ENCODE measurements around the gene CYTH3. TPM values are rescaled to one million over a fixed set of nuclear protein-coding genes. Genes with fewer than 3 reads are reported as not detected.

CYTH3 gene
- polyA plus RNA-seq, 2 of the 4 experiments (the other 2 are of a cell fraction) = 18.6 to 24.2 TPM

GRCh38 chr7:6166443-6166891, 106.0 kb downstream of the CYTH3 start:
- ATAC-seq = no peak
- no peak overlapping the region for H3K4me3 ChIP-seq
- no peaks in the 10 kb centered on the region for H3K4me1 ChIP-seq
- ChIA-PET CTCF (interaction anchor here (0.6 to 3.6 kb wide), 3 partner anchors 13 to 157 kb away, joined by 3 to 22 read pairs (median 3); no protein-coding TSS in a partner anchor), POLR2A (interaction anchor here (0.6 kb wide), 1 partner anchor 37 kb away, joined by 4 read pairs; no protein-coding TSS in a partner anchor)
- 91% methylated on average over 13 of the region's 13 CpGs for whole genome bisulfite sequencing (ENCODE audit: missing lambda C conversion rate)
- no peak overlapping the region for H3K27ac ChIP-seq
- no peak for TF ChIP-seq BHLHE40 (IDR thresholded peaks at IDR 0.05; ENCODE audit: low read depth, low read length)
- no peak for TF ChIP-seq REST (IDR thresholded peaks at IDR 0.05)
- TF ChIP-seq KDM5A (IDR thresholded peaks at IDR 0.05) = no peak
- TF ChIP-seq CHD2 (IDR thresholded peaks at IDR 0.05; ENCODE audit: low read length, partially characterized antibody) = no peak
- no peak for TF ChIP-seq ZC3H11A (IDR thresholded peaks at IDR 0.05)
- no peak for TF ChIP-seq FOXS1 (CRISPR knock-in tag; IDR thresholded peaks at IDR 0.05)
- TF ChIP-seq MAFK (IDR thresholded peaks at IDR 0.05; ENCODE audit: partially characterized antibody) = no peak
- no peak for TF ChIP-seq RARB (CRISPR knock-in tag; IDR thresholded peaks at IDR 0.05)
- no peak for TF ChIP-seq TP53 (CRISPR knock-in tag; IDR thresholded peaks at IDR 0.05)
- TF ChIP-seq HOXB13 (CRISPR knock-in tag; IDR thresholded peaks at IDR 0.05; ENCODE audit: low read depth) = no peak
- no peak for TF ChIP-seq HEYL (CRISPR knock-in tag; IDR thresholded peaks at IDR 0.05)
- FAIRE-seq = no peak
- no peak for DNase-seq (ENCODE audit: low read depth in 1 of 2, low spot score in 1 of 2)
- no peak overlapping the region for H3K4me2 ChIP-seq
- H3K9me3 ChIP-seq = no peaks in the 10 kb centered on the region

DNA sequence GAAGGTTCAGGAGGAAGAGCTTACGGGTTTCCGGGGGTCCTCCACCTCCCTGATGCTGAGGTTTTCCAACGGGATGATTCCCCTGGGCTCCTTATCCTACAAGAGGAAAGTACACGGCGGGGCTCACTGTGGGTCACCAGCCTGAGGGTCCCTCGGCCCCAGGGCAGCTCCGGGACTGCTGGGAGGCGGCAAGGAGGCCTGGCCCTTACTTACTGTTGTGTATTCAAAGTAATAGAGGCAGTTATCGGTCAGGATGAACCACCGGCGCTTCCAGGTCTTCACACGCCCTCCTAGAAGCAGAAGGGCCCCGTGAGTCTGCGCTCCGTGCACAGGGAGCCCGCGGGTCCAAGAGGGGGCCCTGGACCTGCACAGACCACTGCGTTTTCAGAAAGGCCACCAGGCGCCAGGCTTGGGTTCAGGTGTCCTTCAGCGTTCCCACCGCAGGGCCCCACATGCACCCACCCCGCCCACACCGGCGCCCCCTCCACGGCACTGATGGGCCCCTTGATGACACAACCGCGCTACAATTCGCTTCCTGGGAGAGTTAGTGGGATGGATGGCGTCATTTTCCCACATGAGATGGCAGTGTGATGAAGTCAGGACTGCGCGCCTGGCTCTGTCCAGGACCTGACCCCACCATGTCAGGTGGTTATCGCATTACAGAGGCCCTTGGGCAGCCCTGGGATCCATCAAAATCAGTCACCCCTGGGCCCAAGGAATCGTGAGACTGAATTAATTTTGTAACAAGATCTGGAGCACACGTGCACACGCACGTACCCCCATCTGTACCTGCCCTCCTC, 106.7 kb downstream of the CYTH3 start:
- Histone ChIP-seq H3K4me2 (no peak overlapping the region), H3K9me3 (no peaks in the 10 kb centered on the region), H3K4me3 (no peak overlapping the region), H3K27ac (no peak overlapping the region), H3K4me1 (no peaks in the 10 kb centered on the region)
- WGBS (ENCODE audit: missing lambda C conversion rate) = 90% methylated on average over 27 of the region's 36 CpGs
- CTCF ChIA-PET = interaction anchor here (0.6 to 2.1 kb wide), 3 partner anchors 142 to 163 kb away, joined by 3 to 9 read pairs (median 3); no protein-coding TSS in a partner anchor
- ATAC-seq (peak in 1 of 2 experiments; percentile 6; a peak in 1 of 6 replicates), DNase-seq (ENCODE audit: low read depth in 1 of 2, low spot score in 1 of 2) (no peak), FAIRE-seq (no peak)
- TF ChIP-seq RCOR1 (IDR thresholded peaks at IDR 0.05; ENCODE audit: low read depth, low read length) = no peak
- no peak for TF ChIP-seq REST (IDR thresholded peaks at IDR 0.05)
- TF ChIP-seq RNF2 (IDR thresholded peaks at IDR 0.05; ENCODE audit: borderline replicate concordance, low read depth) = no peak
- TF ChIP-seq, protein P1, sequence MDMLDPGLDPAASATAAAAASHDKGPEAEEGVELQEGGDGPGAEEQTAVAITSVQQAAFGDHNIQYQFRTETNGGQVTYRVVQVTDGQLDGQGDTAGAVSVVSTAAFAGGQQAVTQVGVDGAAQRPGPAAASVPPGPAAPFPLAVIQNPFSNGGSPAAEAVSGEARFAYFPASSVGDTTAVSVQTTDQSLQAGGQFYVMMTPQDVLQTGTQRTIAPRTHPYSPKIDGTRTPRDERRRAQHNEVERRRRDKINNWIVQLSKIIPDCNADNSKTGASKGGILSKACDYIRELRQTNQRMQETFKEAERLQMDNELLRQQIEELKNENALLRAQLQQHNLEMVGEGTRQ (IDR thresholded peaks at IDR 0.05) = no peak
- TF ChIP-seq, protein P2, sequence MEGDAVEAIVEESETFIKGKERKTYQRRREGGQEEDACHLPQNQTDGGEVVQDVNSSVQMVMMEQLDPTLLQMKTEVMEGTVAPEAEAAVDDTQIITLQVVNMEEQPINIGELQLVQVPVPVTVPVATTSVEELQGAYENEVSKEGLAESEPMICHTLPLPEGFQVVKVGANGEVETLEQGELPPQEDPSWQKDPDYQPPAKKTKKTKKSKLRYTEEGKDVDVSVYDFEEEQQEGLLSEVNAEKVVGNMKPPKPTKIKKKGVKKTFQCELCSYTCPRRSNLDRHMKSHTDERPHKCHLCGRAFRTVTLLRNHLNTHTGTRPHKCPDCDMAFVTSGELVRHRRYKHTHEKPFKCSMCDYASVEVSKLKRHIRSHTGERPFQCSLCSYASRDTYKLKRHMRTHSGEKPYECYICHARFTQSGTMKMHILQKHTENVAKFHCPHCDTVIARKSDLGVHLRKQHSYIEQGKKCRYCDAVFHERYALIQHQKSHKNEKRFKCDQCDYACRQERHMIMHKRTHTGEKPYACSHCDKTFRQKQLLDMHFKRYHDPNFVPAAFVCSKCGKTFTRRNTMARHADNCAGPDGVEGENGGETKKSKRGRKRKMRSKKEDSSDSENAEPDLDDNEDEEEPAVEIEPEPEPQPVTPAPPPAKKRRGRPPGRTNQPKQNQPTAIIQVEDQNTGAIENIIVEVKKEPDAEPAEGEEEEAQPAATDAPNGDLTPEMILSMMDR (IDR thresholded peaks at IDR 0.05) = no peak
- TF ChIP-seq, protein P3, sequence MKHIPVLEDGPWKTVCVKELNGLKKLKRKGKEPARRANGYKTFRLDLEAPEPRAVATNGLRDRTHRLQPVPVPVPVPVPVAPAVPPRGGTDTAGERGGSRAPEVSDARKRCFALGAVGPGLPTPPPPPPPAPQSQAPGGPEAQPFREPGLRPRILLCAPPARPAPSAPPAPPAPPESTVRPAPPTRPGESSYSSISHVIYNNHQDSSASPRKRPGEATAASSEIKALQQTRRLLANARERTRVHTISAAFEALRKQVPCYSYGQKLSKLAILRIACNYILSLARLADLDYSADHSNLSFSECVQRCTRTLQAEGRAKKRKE (CRISPR knock-in tag; IDR thresholded peaks at IDR 0.05; ENCODE audit: low read depth) = no peak
- no peak for TF ChIP-seq ZC3H11A (IDR thresholded peaks at IDR 0.05)
- TF ChIP-seq RFX5 (IDR thresholded peaks at IDR 0.05) = no peak
- no peak for TF ChIP-seq HOXB5 (CRISPR knock-in tag; IDR thresholded peaks at IDR 0.05)
- no peak for TF ChIP-seq CHD4 (IDR thresholded peaks at IDR 0.05; ENCODE audit: borderline replicate concordance)
- POLR2A ChIA-PET = interaction anchor here (0.6 kb wide), 1 partner anchor 37 kb away, joined by 4 read pairs; no protein-coding TSS in a partner anchor

Measured in A549 (cell line).